Mesothelial cell of epicardium (in vitro differentiated cells): Measurements from ENCODE around the gene SAMD13. TPM values are rescaled to one million over a fixed set of nuclear protein-coding genes. Genes with fewer than 3 reads are reported as not detected.

ENCODE experiments used
- DNase-seq, 2 experiments: peaks; one replicate each; pipeline ENCODE4 v3.0.0; 2021; ENCODE audit warnings: low spot score in 2 of 2; ENCODE audit not compliant: unreplicated experiment in 2 of 2
- H3K27ac Mint-ChIP-seq: 2 replicates; pipeline ENCODE4 v1.8.0; 2021; ENCODE audit warnings: mixed read lengths
- H3K27me3 Mint-ChIP-seq: 2 replicates; pipeline ENCODE4 v1.8.0; 2021; ENCODE audit warnings: low read depth, mixed read lengths
- H3K36me3 Mint-ChIP-seq: 2 replicates; pipeline ENCODE4 v1.8.0; 2021; ENCODE audit warnings: mixed read lengths
- H3K4me1 Mint-ChIP-seq: 2 replicates; pipeline ENCODE4 v1.8.0; 2021; ENCODE audit warnings: mixed read lengths
- H3K4me3 Mint-ChIP-seq: 2 replicates; pipeline ENCODE4 v1.8.0; 2021; ENCODE audit warnings: mild to moderate bottlenecking, moderate library complexity, mixed read lengths
- H3K9me3 Mint-ChIP-seq: 2 replicates; pipeline ENCODE4 v1.8.0; 2021; ENCODE audit warnings: mixed read lengths
- total RNA-seq: library from RNA; stranded (reverse); gene quantifications from 3 replicates; pipeline ENCODE4 v1.2.1, GENCODE V29; 2021
- TF ChIP-seq, protein P1 (sequence below): fragments of 200-600 bp; sonication (generic); IDR thresholded peaks from one replicate; pipeline ENCODE4 v1.5.0; 2021; ENCODE audit warnings: antibody characterized with exemption; ENCODE audit not compliant: unreplicated experiment

Gene SAMD13
- total RNA-seq, 1 donor from 2014 or later = 3.6 TPM

- Mint-ChIP-seq H3K27ac (no peak overlapping the region), H3K4me1 (peaks cover 14% of the 10 kb centered on the region)
- DNase-seq = no peak
Measured at GRCh38 chr1:84387480-84388163, 86.1 kb downstream of the SAMD13 start.

DNA sequence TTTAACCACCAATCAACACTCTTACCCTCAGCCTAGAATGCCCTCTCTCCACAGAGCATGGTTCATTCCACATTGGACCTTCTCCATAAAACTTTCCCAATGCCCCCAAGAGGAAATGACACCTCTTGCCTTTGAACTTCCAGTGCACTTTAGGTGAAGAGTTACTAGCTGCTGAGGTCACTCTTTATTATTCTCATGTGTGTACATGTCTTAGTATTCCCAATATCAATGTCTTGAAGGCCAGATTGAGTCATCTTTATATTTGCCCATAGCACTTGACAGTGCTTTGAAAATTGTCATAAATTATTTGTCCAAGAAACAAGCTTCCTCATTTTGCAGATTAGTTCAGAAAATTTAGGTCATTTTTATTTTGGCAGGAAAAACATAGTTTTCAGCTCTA, 88.7 kb downstream of the SAMD13 start:
- Mint-ChIP-seq H3K27me3 (no peaks in the 10 kb centered on the region), H3K36me3 (no peaks in the 10 kb centered on the region), H3K4me3 (no peak overlapping the region), H3K27ac (no peak overlapping the region), H3K4me1 (peaks cover 8% of the 10 kb centered on the region), H3K9me3 (no peaks in the 10 kb centered on the region)
- TF ChIP-seq, protein P1, sequence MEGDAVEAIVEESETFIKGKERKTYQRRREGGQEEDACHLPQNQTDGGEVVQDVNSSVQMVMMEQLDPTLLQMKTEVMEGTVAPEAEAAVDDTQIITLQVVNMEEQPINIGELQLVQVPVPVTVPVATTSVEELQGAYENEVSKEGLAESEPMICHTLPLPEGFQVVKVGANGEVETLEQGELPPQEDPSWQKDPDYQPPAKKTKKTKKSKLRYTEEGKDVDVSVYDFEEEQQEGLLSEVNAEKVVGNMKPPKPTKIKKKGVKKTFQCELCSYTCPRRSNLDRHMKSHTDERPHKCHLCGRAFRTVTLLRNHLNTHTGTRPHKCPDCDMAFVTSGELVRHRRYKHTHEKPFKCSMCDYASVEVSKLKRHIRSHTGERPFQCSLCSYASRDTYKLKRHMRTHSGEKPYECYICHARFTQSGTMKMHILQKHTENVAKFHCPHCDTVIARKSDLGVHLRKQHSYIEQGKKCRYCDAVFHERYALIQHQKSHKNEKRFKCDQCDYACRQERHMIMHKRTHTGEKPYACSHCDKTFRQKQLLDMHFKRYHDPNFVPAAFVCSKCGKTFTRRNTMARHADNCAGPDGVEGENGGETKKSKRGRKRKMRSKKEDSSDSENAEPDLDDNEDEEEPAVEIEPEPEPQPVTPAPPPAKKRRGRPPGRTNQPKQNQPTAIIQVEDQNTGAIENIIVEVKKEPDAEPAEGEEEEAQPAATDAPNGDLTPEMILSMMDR = no peak
- no peak for DNase-seq

More at GRCh38 chr1:84387480-84388163, 86.1 kb downstream of the SAMD13 start:
- Mint-ChIP-seq H3K9me3 (no peaks in the 10 kb centered on the region), H3K4me3 (no peak overlapping the region), H3K36me3 (no peaks in the 10 kb centered on the region), H3K27me3 (no peaks in the 10 kb centered on the region)
- TF ChIP-seq, protein P1 = no peak

DNA sequence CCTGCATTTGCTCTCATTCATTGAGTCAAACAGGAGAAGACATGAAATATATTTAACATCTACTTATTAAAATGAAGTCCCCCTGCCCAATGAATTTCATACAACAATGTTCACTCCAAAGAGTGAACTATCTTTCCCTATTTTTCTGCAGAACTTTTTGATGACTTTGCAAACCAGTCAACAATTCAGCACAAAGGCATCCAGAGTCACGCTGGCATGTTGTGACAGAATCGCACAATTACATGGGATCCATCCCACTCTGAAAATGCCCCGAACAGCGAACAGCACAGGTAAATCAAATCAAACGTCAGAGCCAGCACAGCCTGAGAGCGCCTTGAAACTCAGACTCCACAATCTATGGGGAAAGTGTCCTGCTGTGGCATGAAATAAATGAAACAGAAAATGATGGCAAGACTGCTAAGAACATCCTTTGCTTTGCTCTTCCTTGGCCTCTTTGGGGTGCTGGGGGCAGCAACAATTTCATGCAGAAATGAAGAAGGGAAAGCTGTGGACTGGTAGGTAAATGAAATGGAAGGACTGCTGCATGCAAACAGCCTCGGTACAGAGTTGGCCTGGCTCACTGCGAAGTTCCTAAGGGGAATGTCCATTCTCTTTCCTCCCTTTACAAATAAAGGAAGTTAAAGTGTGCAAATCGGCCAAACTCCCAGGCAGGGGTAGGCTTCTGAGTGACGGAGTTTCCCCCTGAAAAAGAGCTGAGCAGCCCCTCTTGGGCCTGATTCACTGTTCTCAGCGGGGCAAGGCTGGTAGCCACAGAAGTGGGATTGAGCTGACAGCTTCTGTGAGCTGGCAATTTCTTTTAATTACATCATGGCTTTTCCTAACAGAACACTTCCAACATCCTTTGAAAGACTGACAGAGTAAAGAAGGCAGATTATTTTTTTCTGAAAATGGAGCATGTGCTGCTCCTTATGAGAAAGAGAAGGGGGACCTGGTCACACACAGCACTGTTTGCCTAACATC, 97.0 kb downstream of the SAMD13 start, which contains the start of gene DNASE2B:
Gene DNASE2B (plus strand): TSS at position 310 of the 981 bp plus-strand sequence. CDS start 81 bp downstream, at position 391.
- H3K27ac Mint-ChIP-seq = no peak within 1 kb of the TSS
- H3K9me3 Mint-ChIP-seq = no peaks in the 10 kb centered on the region
- H3K36me3 Mint-ChIP-seq = no peaks in the 10 kb centered on the region
- TF ChIP-seq, protein P1 = no peak
- DNase-seq = no peak
- no peak within 1 kb of the TSS for H3K4me3 Mint-ChIP-seq
- no peaks in the 10 kb centered on the region for H3K27me3 Mint-ChIP-seq
- no peaks in the 10 kb centered on the region for H3K4me1 Mint-ChIP-seq

Other genes starting within 250 kb of the SAMD13 start
- 37.8 to 40.1 TPM (median 38.5 TPM) in 3 replicates for gene PRKACB, start 157.4 kb upstream of the SAMD13 start, total RNA-seq
- not detected in 3 replicates for gene DNASE2B, start 96.8 kb downstream of the SAMD13 start, total RNA-seq
- gene RPF1, start 177.6 kb downstream of the SAMD13 start, total RNA-seq = 23.2 to 28.2 TPM (median 26.1 TPM) in 3 replicates
- gene SPATA1, start 204.7 kb downstream of the SAMD13 start, total RNA-seq = 0.82 to 1.3 TPM (median 1.2 TPM) in 3 replicates
- gene GNG5, start 204.9 kb downstream of the SAMD13 start, total RNA-seq = 93.7 to 95.5 TPM (median 95.0 TPM) in 3 replicates